Fibroblast of lung (primary cell): ENCODE measurements around the gene MYO1H. TPM values are rescaled to one million over a fixed set of nuclear protein-coding genes. Genes with fewer than 3 reads are reported as not detected.
"Not testable (repeated sequence)": the region's sequence is repeated elsewhere in the genome, so short reads cannot be mapped to it uniquely, and the experiment has no call there.

Experiments
- DNase-seq, 2 donors: peaks; one replicate each; pipeline versions ENCODE4 v3.0.0 to v3.0.0-alpha.2; 2010; ENCODE audit warnings: low read depth in 2 of 2
- H2AFZ ChIP-seq: 2 replicates; pipeline ENCODE4 v1.5.1; 2012; ENCODE audit warnings: low read length, control low read depth, inconsistent platforms
- H3K27ac ChIP-seq: 2 replicates; pipeline ENCODE4 v1.5.1; 2011; ENCODE audit warnings: low read length, control low read depth; ENCODE audit not compliant: insufficient read depth
- H3K27me3 ChIP-seq: 2 replicates; pipeline ENCODE4 v1.5.1; 2011; ENCODE audit warnings: mild to moderate bottlenecking, low read length; ENCODE audit not compliant: control insufficient read depth, insufficient read depth
- H3K36me3 ChIP-seq: 2 replicates; pipeline ENCODE4 v1.5.1; 2011; ENCODE audit warnings: low read length; ENCODE audit not compliant: control insufficient read depth, insufficient read depth
- H3K4me1 ChIP-seq: 2 replicates; pipeline ENCODE4 v1.5.1; 2011; ENCODE audit warnings: low read length; ENCODE audit not compliant: control insufficient read depth, insufficient read depth; ENCODE audit errors: extremely low read depth
- H3K4me2 ChIP-seq: 2 replicates; pipeline ENCODE4 v1.5.1; 2011; ENCODE audit warnings: low read length, control low read depth; ENCODE audit not compliant: insufficient read depth; ENCODE audit errors: extremely low read depth
- H3K4me3 ChIP-seq, 4 experiments: fragments of 200-600 bp in 1 of 4; sonication (generic) in 1 of 4; replicated peaks in 1 of 4; 2 replicates each; pipeline ENCODE4 v1.5.1; 2011 to 2016; ENCODE audit warnings: low read length in 4 of 4, low read depth in 3 of 4, mild to moderate bottlenecking in 3 of 4, control low read depth in 2 of 4, inconsistent platforms in 1 of 4, mixed read lengths in 1 of 4; ENCODE audit not compliant: insufficient read depth in 1 of 4; ENCODE audit errors: control extremely low read depth in 1 of 4
- H3K79me2 ChIP-seq: 2 replicates; pipeline ENCODE4 v1.5.1; 2012; ENCODE audit warnings: mild to moderate bottlenecking, low read length, inconsistent platforms; ENCODE audit not compliant: control insufficient read depth, insufficient read depth
- H3K9ac ChIP-seq: 2 replicates; pipeline ENCODE4 v1.5.1; 2011; ENCODE audit warnings: mild to moderate bottlenecking, low read length, control low read depth; ENCODE audit not compliant: insufficient read depth
- H3K9me3 ChIP-seq: 2 replicates; pipeline ENCODE4 v1.5.1; 2012; ENCODE audit warnings: low read depth, low read length; ENCODE audit not compliant: control insufficient read depth, insufficient read depth
- H4K20me1 ChIP-seq: 2 replicates; pipeline ENCODE4 v1.5.1; 2011; ENCODE audit warnings: low read length; ENCODE audit not compliant: control insufficient read depth, insufficient read depth; ENCODE audit errors: extremely low read depth
- CTCF ChIP-seq, 2 donors: IDR thresholded peaks in 1 of 2; conservative IDR thresholded peaks in 1 of 2; 1 replicate in 1 of 2; 2 replicates in 1 of 2; pipeline ENCODE4 v1.5.1; 2011 to 2012; ENCODE audit warnings: low read length in 2 of 2, control low read depth in 1 of 2, inconsistent platforms in 1 of 2, low read depth in 1 of 2, mild to moderate bottlenecking in 1 of 2
- EZH2 ChIP-seq: IDR thresholded peaks from 2 replicates; pipeline ENCODE4 v1.5.1; 2012; ENCODE audit warnings: low read length, control low read depth, mild to moderate bottlenecking; ENCODE audit errors: missing control alignments
- polyA plus RNA-seq, 2 donors: library from polyadenylated mRNA; depleted of rRNA in 1 of 2; stranded (reverse) in 1 of 2; unstranded in 1 of 2; fragments of >200 nt; gene quantifications; 2 replicates each; pipeline ENCODE4 v1.2.1, GENCODE V29; 2011 to 2012; ENCODE audit warnings: missing spikeins in 1 of 2
- total RNA-seq: library from RNA; depleted of rRNA; stranded (reverse); fragments of >200 nt; gene quantifications from 2 replicates; pipeline ENCODE4 v1.2.1, GENCODE V29; 2014

MYO1H gene
- total and polyA plus RNA-seq, 2 donors (not counting 1 experiment from before 2014, with no cell fraction given): 0.07 TPM; not detected in 1

GRCh38 chr12:109310247-109311125 lies 37.2 kb upstream of the MYO1H start:
- DNase-seq: no peak
- Histone ChIP-seq H3K36me3 (no peaks in the 10 kb centered on the region), H3K4me3 (peak overlapping the region in 1 of 4 experiments; percentile 32), H3K27ac (no peak overlapping the region), H3K9me3 (no peaks in the 10 kb centered on the region), H3K79me2 (no peaks in the 10 kb centered on the region), H2AFZ (no peak overlapping the region), H3K4me1 (no peaks in the 10 kb centered on the region), H3K27me3 (peaks cover 52% of the 10 kb centered on the region), H3K9ac (no peak overlapping the region), H3K4me2 (no peak overlapping the region), H4K20me1 (no peaks in the 10 kb centered on the region)
- TF ChIP-seq EZH2 (peak; percentile 89), CTCF (conservative IDR thresholded peaks at IDR 0.05 in 1 of 2, IDR thresholded peaks at IDR 0.05 in 1 of 2; ENCODE audit: low read depth in 1 of 2, low read length in 2 of 2) (no peak)

DNA sequence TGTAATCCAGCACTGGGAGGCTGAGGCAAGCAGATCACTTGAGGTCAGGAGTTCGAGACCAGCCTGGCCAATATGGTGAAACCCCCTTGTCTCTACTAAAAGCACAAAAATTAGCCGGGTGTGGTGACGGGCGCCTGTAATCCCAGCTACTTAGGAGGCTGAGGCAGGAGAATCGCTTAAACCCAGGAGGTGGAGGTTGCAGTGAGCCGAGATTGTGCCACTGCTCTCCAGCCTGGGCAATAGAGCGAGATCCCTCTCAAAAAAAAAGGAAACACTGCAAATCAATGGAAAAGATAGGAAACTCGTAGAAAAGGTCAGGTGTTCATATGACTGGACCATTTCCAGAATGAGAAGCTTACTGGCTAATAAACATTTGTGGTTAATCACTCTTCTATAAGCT lies 26.4 kb upstream of the MYO1H start:
- H3K4me3 ChIP-seq, H3K4me2 ChIP-seq, H3K79me2 ChIP-seq, H3K9ac ChIP-seq, DNase-seq, H3K27ac ChIP-seq, H2AFZ ChIP-seq, H4K20me1 ChIP-seq, H3K27me3 ChIP-seq, H3K9me3 ChIP-seq, H3K4me1 ChIP-seq, H3K36me3 ChIP-seq: not testable (repeated sequence)

DNA sequence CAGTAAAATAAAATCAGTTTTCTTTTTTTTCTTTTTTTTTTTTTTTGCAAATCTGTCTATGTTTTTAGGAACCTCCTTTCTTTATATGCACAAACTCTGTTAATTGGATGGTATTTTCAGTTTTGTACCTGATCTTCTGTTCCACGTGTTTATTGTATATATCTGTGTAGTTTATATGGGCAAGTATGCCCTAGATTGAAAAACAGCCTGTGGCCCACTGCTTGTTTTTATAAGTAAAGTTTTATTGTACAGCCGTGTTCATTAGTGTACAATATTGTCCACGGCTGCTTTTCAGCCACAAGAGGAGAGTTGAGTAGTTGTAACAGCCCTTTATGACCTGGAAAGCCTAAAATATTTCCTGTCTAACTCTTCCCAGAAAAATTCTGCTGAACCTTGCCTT lies 18.7 kb upstream of the MYO1H start:
- DNase-seq: no peak
- Histone ChIP-seq H3K4me3 (no peak overlapping the region), H2AFZ (no peak overlapping the region), H3K9me3 (no peaks in the 10 kb centered on the region), H3K36me3 (no peaks in the 10 kb centered on the region), H3K27me3 (no peaks in the 10 kb centered on the region), H3K9ac (no peak overlapping the region), H3K4me2 (no peak overlapping the region), H3K27ac (no peak overlapping the region), H3K79me2 (no peaks in the 10 kb centered on the region), H3K4me1 (no peaks in the 10 kb centered on the region), H4K20me1 (no peaks in the 10 kb centered on the region)
- TF ChIP-seq CTCF (conservative IDR thresholded peaks at IDR 0.05 in 1 of 2, IDR thresholded peaks at IDR 0.05 in 1 of 2; ENCODE audit: low read depth in 1 of 2, low read length in 2 of 2) (no peak), EZH2 (no peak)
